Sigmoid colon (tissue), 7 donors: ENCODE results near the gene ARHGEF38. TPM values are rescaled to one million over a fixed set of nuclear protein-coding genes. Genes with fewer than 3 reads are reported as not detected.

Source experiments
- DNase-seq: peaks from one replicate; pipeline ENCODE4 v3.0.0-alpha.2; 2019
- H3K27ac ChIP-seq, 4 donors: fragments of 200-600 bp; sonication (generic); one replicate each; pipeline ENCODE4 v1.5.1; 2016 to 2019; ENCODE audit warnings: mild to moderate bottlenecking in 1 of 4
- H3K27me3 ChIP-seq, 3 donors: fragments of 200-600 bp; sonication (generic); one replicate each; pipeline ENCODE4 v1.5.1; 2019; ENCODE audit warnings: mild to moderate bottlenecking in 1 of 3
- H3K36me3 ChIP-seq, 4 donors: fragments of 200-600 bp; sonication (generic); one replicate each; pipeline ENCODE4 v1.5.1; 2016 to 2019
- H3K4me1 ChIP-seq, 4 donors: fragments of 200-600 bp; sonication (generic); one replicate each; pipeline ENCODE4 v1.5.1; 2017 to 2019
- H3K4me3 ChIP-seq, 4 donors: fragments of 200-600 bp; sonication (generic); one replicate each; pipeline ENCODE4 v1.5.1; 2017 to 2019; ENCODE audit warnings: mild to moderate bottlenecking in 2 of 4, moderate library complexity in 1 of 4
- H3K9me3 ChIP-seq, 4 donors: fragments of 200-600 bp in 3 of 4; sonication (generic) in 3 of 4; one replicate each; pipeline versions ENCODE4 v1.5.1 to v1.6.1; 2013 to 2019
- EP300 ChIP-seq, 4 donors: sonication (generic); formaldehyde crosslinking; IDR thresholded peaks; one replicate each; pipeline ENCODE4 v1.6.1; 2017; ENCODE audit warnings: antibody characterized with exemption in 4 of 4
- POLR2A ChIP-seq, 2 donors: fragments of 450-650 bp; IDR thresholded peaks; one replicate each; pipeline ENCODE4 v1.6.1; 2016; ENCODE audit warnings: antibody characterized with exemption in 2 of 2, mild to moderate bottlenecking in 2 of 2, moderate library complexity in 2 of 2
- POLR2AphosphoS5 ChIP-seq, 4 donors: sonication (generic); formaldehyde crosslinking; IDR thresholded peaks; one replicate each; pipeline ENCODE4 v1.6.1; 2017; ENCODE audit warnings: antibody characterized with exemption in 4 of 4
- WGBS, 2 donors: extraction: QIAGEN DNeasy Blood & Tissue Kit; methylation state at CpG; one replicate each; pipeline ENCODE4 v1.1.7; 2013; 5-methylcytosine and 5-hydroxymethylcytosine counted together
- intact Hi-C: fragments of 100-400 bp; cut with DNase I; formaldehyde crosslinking; loops from one replicate; pipeline ENCODE4 v1.15.1; 2023
- polyA plus RNA-seq, 3 donors: library from polyadenylated mRNA; stranded (reverse); fragments of 200-250 nt; gene quantifications; one replicate each; pipeline ENCODE4 v1.2.3, GENCODE V29; 2013
- total RNA-seq, 4 donors: library from RNA; depleted of rRNA; stranded (reverse); fragments of >200 nt; gene quantifications; one replicate each; pipeline ENCODE4 v1.1.0, GENCODE V29; 2016
- TF ChIP-seq, protein P1 (sequence below), 4 experiments: fragments of 450-650 bp in 3 of 4; fragments of 200-600 bp in 1 of 4; IDR thresholded peaks; one replicate each; pipeline ENCODE4 v1.5.1; 2016 to 2019; ENCODE audit warnings: antibody characterized with exemption in 4 of 4, mild to moderate bottlenecking in 3 of 4, moderate library complexity in 2 of 4
- donor health status: healthy with polysubstance abuse.
- donor health status: Bipolar disorder and iron deficiency.
- donor health status: healthy.

ARHGEF38 gene
- total and polyA plus RNA-seq, 7 donors = 1.2 to 1.9 (median 1.8) TPM; not detected in 4

DNA sequence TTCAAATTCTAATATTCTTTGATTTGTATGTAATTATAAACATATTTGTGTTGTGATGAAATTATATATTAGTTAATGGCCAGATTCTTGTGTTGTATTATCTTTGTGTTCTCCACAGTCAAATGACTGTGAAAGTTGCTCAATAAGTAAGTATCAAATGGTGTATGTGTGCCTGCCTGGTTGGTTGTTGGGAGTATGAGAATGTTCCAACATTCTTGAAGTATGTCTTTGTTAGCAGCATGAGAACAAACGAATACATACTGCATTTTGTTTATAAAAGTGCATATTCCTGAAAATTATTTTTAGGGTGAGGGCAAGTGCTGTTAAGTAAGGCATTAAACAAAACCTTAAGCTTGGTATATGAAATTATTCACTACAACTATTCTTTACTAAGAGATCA, 16.2 kb downstream of the ARHGEF38 start:
- Histone ChIP-seq H3K36me3 (no peaks in the 10 kb centered on the region), H3K4me1 (no peaks in the 10 kb centered on the region), H3K27me3 (no peaks in the 10 kb centered on the region), H3K9me3 (no peaks in the 10 kb centered on the region), H3K4me3 (no peak overlapping the region), H3K27ac (no peak overlapping the region)
- WGBS, 2 donors = 55 to 80% methylated on average over 1 of the region's 1 CpG
- intact Hi-C loops = no loop called here
- no peak for DNase-seq
- no peak for TF ChIP-seq EP300 (IDR thresholded peaks at IDR 0.05)
- no peak for TF ChIP-seq POLR2AphosphoS5 (IDR thresholded peaks at IDR 0.05)
- TF ChIP-seq, protein P1, sequence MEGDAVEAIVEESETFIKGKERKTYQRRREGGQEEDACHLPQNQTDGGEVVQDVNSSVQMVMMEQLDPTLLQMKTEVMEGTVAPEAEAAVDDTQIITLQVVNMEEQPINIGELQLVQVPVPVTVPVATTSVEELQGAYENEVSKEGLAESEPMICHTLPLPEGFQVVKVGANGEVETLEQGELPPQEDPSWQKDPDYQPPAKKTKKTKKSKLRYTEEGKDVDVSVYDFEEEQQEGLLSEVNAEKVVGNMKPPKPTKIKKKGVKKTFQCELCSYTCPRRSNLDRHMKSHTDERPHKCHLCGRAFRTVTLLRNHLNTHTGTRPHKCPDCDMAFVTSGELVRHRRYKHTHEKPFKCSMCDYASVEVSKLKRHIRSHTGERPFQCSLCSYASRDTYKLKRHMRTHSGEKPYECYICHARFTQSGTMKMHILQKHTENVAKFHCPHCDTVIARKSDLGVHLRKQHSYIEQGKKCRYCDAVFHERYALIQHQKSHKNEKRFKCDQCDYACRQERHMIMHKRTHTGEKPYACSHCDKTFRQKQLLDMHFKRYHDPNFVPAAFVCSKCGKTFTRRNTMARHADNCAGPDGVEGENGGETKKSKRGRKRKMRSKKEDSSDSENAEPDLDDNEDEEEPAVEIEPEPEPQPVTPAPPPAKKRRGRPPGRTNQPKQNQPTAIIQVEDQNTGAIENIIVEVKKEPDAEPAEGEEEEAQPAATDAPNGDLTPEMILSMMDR (IDR thresholded peaks at IDR 0.05) = no peak
- no peak for TF ChIP-seq POLR2A (IDR thresholded peaks at IDR 0.05)

DNA sequence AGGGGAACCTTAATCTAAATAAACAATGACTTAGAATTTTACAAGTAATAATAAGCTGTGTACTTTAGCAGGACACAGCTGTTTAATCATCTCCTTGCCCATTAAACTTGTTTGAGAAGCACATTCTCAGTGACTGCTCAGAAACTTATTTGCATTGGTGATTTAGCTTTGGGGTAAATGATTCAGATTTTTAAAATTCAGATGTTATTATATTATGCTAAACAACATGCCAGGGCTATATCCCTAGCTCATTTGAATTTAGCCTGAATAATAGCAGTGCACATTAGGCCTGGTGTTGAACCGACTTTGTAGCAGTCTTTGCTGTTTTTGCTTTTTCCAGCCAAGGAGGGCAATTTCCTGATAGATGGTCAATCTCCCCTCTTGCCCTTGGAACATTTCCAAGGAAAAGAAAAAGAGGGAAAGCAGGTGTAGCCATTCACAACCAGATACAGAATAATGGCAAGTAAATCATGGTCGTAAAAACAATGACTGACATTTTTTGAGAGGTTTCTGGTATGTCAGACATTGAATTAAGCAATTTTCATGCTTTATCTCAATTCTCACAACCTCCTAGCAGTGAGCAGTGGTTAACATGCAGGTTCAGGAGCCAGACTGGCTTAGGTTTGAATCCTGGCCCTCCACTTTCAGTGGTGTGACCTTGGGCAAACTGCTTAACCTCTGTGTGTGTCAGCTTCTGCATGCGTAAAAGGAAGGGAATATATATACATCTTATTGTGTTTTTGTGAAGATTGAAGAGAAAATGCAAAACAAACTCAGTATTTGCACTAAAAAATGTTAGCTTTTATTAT, 16.8 kb downstream of the ARHGEF38 start:
- intact Hi-C loops = no loop called here
- Histone ChIP-seq H3K4me3 (no peak overlapping the region), H3K4me1 (no peaks in the 10 kb centered on the region), H3K27me3 (no peaks in the 10 kb centered on the region), H3K27ac (no peak overlapping the region), H3K9me3 (no peaks in the 10 kb centered on the region), H3K36me3 (no peaks in the 10 kb centered on the region)
- 80% methylated on average over 3 of the region's 3 CpGs for WGBS, 2 donors
- TF ChIP-seq POLR2A (IDR thresholded peaks at IDR 0.05) (no peak), EP300 (IDR thresholded peaks at IDR 0.05) (no peak), POLR2AphosphoS5 (IDR thresholded peaks at IDR 0.05) (no peak)
- TF ChIP-seq, protein P1 (IDR thresholded peaks at IDR 0.05) = no peak
- no peak for DNase-seq

DNA sequence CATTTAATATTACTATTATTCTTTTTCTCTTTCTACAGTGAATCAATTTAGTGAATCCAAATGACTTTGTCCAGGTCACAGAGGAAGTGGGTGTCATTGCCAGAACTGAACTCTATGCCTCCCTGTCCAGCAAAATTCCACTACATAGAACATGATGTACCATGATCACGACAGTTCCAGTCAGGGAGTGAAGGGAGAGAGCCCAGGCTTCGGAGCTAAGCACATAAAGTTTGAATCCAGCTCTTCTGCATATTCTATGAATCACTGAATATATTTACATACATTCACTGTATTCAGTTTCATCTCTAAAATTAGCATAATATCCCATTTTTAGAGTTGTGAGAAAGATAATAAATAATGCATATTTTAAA, 17.4 kb downstream of the ARHGEF38 start:
- WGBS, 2 donors = 84 to 92% methylated on average over 2 of the region's 2 CpGs
- H3K4me3 ChIP-seq = no peak overlapping the region
- intact Hi-C loops = no loop called here
- H3K27me3 ChIP-seq = no peaks in the 10 kb centered on the region
- TF ChIP-seq, protein P1 (IDR thresholded peaks at IDR 0.05) = no peak
- TF ChIP-seq EP300 (IDR thresholded peaks at IDR 0.05) (no peak), POLR2AphosphoS5 (IDR thresholded peaks at IDR 0.05) (no peak), POLR2A (IDR thresholded peaks at IDR 0.05) (no peak)
- H3K4me1 ChIP-seq = no peaks in the 10 kb centered on the region
- no peak for DNase-seq
- H3K27ac ChIP-seq = no peak overlapping the region
- no peaks in the 10 kb centered on the region for H3K9me3 ChIP-seq
- no peaks in the 10 kb centered on the region for H3K36me3 ChIP-seq

DNA sequence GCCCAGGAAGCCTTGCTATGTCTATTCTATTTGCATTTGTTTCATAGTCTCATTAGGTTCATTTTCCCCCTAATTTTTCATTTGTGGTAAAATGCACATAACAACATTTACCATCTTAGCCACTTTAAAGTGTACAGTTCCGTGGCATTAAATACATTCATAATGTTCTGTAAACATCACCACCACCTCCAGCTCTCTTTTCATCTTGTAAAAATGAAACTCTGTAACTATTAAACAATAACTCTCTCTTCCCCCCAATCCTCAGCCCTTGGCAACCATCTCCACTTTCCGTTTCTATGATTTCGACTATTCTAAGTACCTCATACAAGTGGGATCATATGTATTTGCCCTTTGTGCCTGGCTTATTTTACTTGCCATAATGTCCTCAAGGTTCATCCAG, 19.9 kb downstream of the ARHGEF38 start:
- WGBS, 2 donors = 78 to 87% methylated on average over 3 of the region's 3 CpGs
- TF ChIP-seq POLR2AphosphoS5 (IDR thresholded peaks at IDR 0.05) (no peak), EP300 (IDR thresholded peaks at IDR 0.05) (no peak)
- TF ChIP-seq, protein P1 (IDR thresholded peaks at IDR 0.05) = no peak
- intact Hi-C loops = no loop called here

More for the DNA sequence above, 19.9 kb downstream of the ARHGEF38 start:
- Histone ChIP-seq H3K27ac (no peak overlapping the region), H3K4me3 (no peak overlapping the region), H3K4me1 (no peaks in the 10 kb centered on the region), H3K9me3 (no peaks in the 10 kb centered on the region), H3K36me3 (no peaks in the 10 kb centered on the region), H3K27me3 (no peaks in the 10 kb centered on the region)
- DNase-seq = no peak
